GM21528 (cell line): ENCODE results near the gene CXCL1.
"Not testable (repeated sequence)": the region's sequence is repeated elsewhere in the genome, so short reads cannot be mapped to it uniquely, and the experiment has no call there.

Source experiments
- ATAC-seq: cut with Tn5 transposase; IDR thresholded peaks from one replicate; pipeline ENCODE4 v1.9.1; 2021; ENCODE audit warnings: mild to moderate bottlenecking, moderate library complexity; ENCODE audit not compliant: unreplicated experiment, low FRiP score

Gene CXCL1

GRCh38 chr4:73871511-73872310 lies 2.5 kb downstream of the CXCL1 start:
- ATAC-seq = no peak

DNA sequence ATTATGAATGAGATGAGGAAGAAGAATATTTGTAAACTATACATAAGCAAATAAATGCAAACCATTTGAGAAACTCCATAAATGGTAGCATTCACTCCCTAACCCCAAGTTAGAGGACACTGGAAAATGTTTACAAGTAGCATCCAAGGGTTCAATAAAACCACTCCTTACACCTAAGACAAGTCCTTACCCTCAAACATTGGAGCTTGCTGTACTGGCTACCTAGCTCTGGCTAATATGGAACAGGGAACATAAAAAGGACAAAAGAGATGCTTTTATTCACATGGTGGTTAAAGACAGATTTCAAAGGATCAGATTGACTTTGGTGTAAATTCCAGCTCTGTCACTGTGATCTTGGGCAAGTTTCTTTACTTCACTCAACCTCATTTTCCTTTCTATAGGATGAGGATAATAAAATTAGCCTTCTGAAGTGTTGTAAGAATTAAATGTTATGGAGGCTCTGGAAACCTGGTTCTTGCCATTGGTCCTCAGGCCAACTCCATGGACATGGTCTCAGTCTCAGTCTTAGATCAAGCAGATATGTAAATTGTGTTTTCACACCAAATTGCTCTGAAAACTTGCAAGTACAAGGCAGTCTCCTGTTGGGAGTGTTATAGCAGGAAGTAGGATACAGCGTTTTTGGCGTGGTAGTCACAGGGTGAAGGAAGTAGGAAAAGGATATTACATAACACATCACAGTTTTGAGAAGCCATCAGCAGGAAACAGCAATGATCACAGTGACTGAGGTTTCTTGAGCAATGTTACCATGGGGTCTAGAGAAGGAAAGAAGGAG lies 3.3 kb downstream of the CXCL1 start:
- no peak for ATAC-seq

- ATAC-seq = no peak
Measured at GRCh38 chr4:73874386-73874785, 5.2 kb downstream of the CXCL1 start.

DNA sequence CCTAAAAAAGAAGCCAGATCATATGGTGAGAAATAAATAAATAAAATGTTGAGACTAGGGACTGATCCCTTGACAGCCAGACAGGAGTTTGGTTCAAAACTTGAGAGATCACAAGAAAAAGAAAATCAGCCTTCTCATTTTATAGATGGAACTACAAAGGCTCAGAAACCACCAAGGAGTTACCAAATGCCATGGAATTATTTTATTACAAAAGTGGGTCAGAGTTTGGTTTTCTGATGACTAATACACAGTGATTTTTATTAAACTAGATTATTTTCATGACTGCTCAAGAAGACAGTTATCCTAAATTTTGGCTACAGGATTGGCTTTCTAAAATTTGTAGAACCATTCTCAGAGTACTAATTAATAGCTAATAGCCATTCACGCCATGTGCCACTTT lies 6.2 kb downstream of the CXCL1 start:
- no peak for ATAC-seq

- no peak for ATAC-seq
Measured at GRCh38 chr4:73883306-73883705, 14.1 kb downstream of the CXCL1 start.

DNA sequence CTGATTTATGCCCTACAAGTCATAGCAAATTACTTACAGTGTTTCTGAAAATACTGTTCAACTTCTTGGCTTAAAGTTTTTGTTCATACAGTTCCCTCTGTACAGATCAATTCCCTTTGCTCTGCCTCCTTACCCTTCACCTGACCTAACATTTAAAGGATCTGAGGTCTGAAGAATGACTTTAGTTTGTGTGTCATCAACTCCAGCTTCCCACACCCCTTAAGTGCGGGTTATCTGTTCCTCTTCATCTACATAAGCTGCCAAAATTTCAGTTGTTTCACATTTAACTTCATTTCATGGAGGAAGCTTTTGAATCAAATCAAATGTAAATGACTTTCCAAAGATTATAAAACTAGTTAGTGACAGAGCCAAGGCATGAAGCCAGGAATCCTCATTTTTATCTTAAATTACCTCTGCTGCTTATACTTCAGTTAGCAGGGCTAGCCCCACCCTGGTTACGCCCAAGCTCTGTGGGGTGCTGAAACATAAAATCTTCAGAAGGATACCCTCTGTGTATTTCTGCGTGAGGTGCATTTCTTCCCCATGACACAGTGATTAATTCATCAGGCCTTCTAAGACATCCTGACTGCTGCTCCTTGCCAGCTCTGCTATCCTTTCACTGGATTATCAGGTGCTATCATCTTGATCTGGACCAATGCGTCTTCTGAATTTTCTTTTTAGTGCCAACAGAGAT lies 16.5 kb downstream of the CXCL1 start:
- ATAC-seq = no peak

DNA sequence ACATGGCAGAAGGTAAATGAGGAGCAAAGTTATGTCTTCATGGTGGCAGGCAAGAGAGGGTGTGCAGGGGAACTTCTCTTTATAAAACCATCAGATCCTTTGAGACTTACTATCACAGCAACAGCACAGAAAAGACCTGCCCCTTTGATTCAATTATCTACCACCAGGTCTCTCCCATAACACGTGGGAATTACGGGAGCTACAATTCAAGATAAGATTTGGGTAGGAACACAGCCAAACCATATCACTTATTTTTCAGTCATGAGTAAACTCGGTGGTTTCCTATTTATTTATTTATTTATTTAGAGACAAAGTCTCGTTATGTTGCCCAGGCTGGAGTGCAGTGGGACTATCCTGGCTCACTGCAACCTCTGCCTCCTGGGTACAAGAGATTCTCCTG lies 22.1 kb downstream of the CXCL1 start:
- no peak for ATAC-seq

- ATAC-seq = no peak
Measured at GRCh38 chr4:73891739-73892405, 22.7 kb downstream of the CXCL1 start.

GRCh38 chr4:73892966-73893365 lies 23.8 kb downstream of the CXCL1 start:
- ATAC-seq = no peak

DNA sequence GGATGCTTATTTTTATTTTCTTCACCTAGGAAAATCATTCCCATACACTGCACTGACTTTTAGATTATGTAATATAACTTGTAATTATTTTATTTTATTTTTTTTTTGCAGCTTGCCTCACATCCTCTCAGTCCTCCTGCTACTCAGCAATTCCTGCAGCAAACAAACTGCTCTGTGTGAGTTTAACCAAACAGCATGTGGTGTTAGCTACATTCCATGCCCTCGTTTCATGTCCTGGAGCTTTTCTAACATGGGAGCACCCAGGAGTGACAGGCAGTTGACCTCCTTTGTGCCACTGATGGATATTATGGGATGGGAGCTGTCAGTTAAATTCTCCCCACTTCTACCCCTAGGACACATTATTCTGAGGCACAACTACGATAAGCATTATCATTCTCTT lies 24.8 kb downstream of the CXCL1 start:
- ATAC-seq = no peak

- no peak for ATAC-seq
Measured at GRCh38 chr4:73895201-73896175, 26.3 kb downstream of the CXCL1 start.

- no peak for ATAC-seq
Measured at GRCh38 chr4:73896416-73896815, 27.2 kb downstream of the CXCL1 start.

GRCh38 chr4:73897380-73898136 lies 28.4 kb downstream of the CXCL1 start:
- ATAC-seq = no peak

DNA sequence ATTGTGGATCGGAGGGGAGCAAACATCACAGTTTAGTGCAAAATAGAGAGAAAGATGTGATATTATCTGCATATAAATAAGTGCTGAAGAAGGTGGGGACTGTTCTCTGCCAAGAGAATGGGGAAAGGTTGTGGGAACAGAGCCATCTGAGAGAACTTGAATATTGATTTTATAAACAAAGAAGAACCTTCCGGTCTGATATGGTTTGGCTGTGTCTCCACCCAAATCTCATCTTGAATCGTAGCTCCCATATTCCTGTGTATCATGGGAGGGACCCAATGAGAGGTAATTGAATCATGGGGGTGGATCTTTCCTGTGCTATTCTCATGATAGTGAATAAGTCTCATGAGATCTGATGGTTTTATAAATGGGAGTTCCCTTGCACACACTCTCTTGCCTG lies 30.1 kb downstream of the CXCL1 start:
- not testable (repeated sequence) for ATAC-seq

GRCh38 chr4:73901031-73901430 lies 31.8 kb downstream of the CXCL1 start:
- ATAC-seq = no peak

- no peak for ATAC-seq
Measured at GRCh38 chr4:73902038-73902637, 32.9 kb downstream of the CXCL1 start.

DNA sequence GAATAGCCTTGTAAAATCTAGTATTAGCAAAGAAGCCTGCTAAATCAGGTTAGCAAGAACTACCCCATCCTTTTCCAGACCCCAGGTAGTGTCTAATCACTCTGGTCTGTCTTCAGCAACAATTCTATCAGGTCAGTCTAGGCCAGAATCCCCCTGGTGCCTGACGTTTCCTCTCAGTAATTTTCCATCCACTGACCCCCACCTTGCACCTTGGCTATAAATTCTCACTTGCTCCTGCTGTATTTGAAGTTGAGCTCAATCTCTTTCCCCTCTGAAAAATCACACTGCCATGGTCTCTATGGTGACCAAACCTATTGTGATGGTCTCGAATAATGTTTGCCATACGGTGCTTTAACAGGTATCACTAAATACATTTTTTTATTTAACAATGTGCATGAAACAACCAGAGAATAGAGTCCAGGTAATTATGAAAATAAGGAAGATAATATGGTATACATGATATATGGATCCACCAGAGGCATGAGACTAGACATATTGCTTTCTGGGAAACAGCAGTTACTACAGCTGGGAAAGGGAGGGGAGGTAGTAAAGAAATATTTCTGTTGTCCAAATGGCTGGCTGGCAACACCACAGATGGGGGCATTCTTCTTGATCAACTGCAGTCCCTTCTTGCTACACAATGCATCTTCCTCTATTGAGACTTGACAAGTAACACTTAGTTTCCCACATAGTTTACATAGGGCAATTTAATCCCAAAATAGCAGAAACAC lies 33.8 kb downstream of the CXCL1 start:
- ATAC-seq = no peak

- no peak for ATAC-seq
Measured at GRCh38 chr4:73904491-73904890, 35.3 kb downstream of the CXCL1 start.
